ENCODE data around the gene TMEM151B. TPM values are rescaled to one million over a fixed set of nuclear protein-coding genes. Genes with fewer than 3 reads are reported as not detected.

Gene TMEM151B
- total and polyA plus RNA-seq, 2 donors (not counting 1 experiment from before 2014, with no cell fraction given), result 0.01 to 0.10 TPM

- DNase-seq (no peak), ATAC-seq (ENCODE audit: low read depth) (no peak)
- Mint-ChIP-seq H3K27me3 (no peaks in the 10 kb centered on the region), H3K4me1 (peaks cover 26% of the 10 kb centered on the region), H3K4me3 (peak overlapping the region; percentile 88), H3K27ac (no peak overlapping the region), H3K9me3 (ENCODE audit: insufficient read depth) (no peaks in the 10 kb centered on the region)
- Histone ChIP-seq H3K36me3 (replicated peaks in 1 of 2; ENCODE audit: control extremely low read depth in 1 of 2, control insufficient read depth in 1 of 2, extremely low read depth in 1 of 2, insufficient read depth in 2 of 2, low read length in 1 of 2) (no peaks in the 10 kb centered on the region), H3K9me3 (ENCODE audit: control extremely low read depth in 1 of 3, control insufficient read depth in 2 of 3, insufficient read depth in 1 of 3, low read length in 2 of 3) (no peaks in the 10 kb centered on the region), H3K4me3 (ENCODE audit: control extremely low read depth in 1 of 5, extremely low read depth in 1 of 5, insufficient read depth in 1 of 5, low read depth in 2 of 5, low read length in 4 of 5) (no peak overlapping the region), H3K27me3 (replicated peaks in 1 of 4; ENCODE audit: control extremely low read depth in 1 of 4, control insufficient read depth in 3 of 4, insufficient read depth in 4 of 4, low read length in 3 of 4) (peaks cover 0 to 2% (median 0%) of the 10 kb centered on the region in 4 experiments), H3K27ac (ENCODE audit: low read length in 2 of 2) (no peak overlapping the region), H3K79me2 (ENCODE audit: control insufficient read depth, insufficient read depth, low read length) (peaks cover 5% of the 10 kb centered on the region), H3K9ac (ENCODE audit: low read length) (no peak overlapping the region), H2AFZ (ENCODE audit: insufficient read depth, low read depth, low read length, poor library complexity, severe bottlenecking) (no peak overlapping the region), H3K4me1 (ENCODE audit: control insufficient read depth in 2 of 2, insufficient read depth in 2 of 2, low read length in 2 of 2) (peaks cover 13 to 29% of the 10 kb centered on the region in 2 donors), H4K20me1 (ENCODE audit: control insufficient read depth, insufficient read depth, low read length, poor library complexity, severe bottlenecking) (no peaks in the 10 kb centered on the region), H3K4me2 (replicated peaks; ENCODE audit: low read depth, low read length, poor library complexity, severe bottlenecking) (no peak overlapping the region)
- WGBS (ENCODE audit: insufficient coverage), result 95% methylated on average over 3 of the region's 4 CpGs
- intact Hi-C loops (cut with micrococcal nuclease), result loop anchor here (5.0 kb wide), 2 partner anchors 53 to 162 kb away; partner anchors contain the start of gene CDC5L
- TF ChIP-seq EZH2 (IDR thresholded peaks at IDR 0.05; ENCODE audit: borderline replicate concordance, insufficient read depth, low read depth, low read length, poor library complexity, severe bottlenecking), result no peak
- TF ChIP-seq CTCF (IDR thresholded peaks at IDR 0.05), result no peak
- POLR2A ChIA-PET, result interaction anchor here (2.7 to 5.0 kb wide), 2 partner anchors 20 to 32 kb away, joined by 11 to 52 read pairs; partner anchors contain the start of genes HSP90AB1 and SLC35B2
- CTCF ChIA-PET, result interaction anchor here (0.7 to 3.1 kb wide), 11 partner anchors 9 to 128 kb away, joined by 3 to 22 read pairs (median 6); no protein-coding TSS in a partner anchor
Observed at GRCh38 chr6:44224965-44225305, 45.3 kb upstream of the TMEM151B start.

GRCh38 chr6:44225579-44226325, 44.5 kb upstream of the TMEM151B start:
- POLR2A ChIA-PET, result interaction anchor here (5.0 kb wide), 1 partner anchor 20 kb away, joined by 52 read pairs; the partner anchor contains the start of gene HSP90AB1
- intact Hi-C loops (cut with micrococcal nuclease), result no loop called here

More at GRCh38 chr6:44225579-44226325, 44.5 kb upstream of the TMEM151B start:
- H3K9ac ChIP-seq (ENCODE audit: low read length), result no peak overlapping the region
- CTCF ChIA-PET, result interaction anchor here (0.7 to 2.9 kb wide), 5 partner anchors 9 to 79 kb away, joined by 3 to 8 read pairs (median 6); no protein-coding TSS in a partner anchor
- H3K27me3 Mint-ChIP-seq, result no peaks in the 10 kb centered on the region
- H3K27me3 ChIP-seq (replicated peaks in 1 of 4; ENCODE audit: control extremely low read depth in 1 of 4, control insufficient read depth in 3 of 4, insufficient read depth in 4 of 4, low read length in 3 of 4), result peaks cover 0 to 2% (median 0%) of the 10 kb centered on the region in 4 experiments
- H3K4me3 ChIP-seq (ENCODE audit: control extremely low read depth in 1 of 5, extremely low read depth in 1 of 5, insufficient read depth in 1 of 5, low read depth in 2 of 5, low read length in 4 of 5), result no peak overlapping the region
- DNase-seq (no peak), ATAC-seq (ENCODE audit: low read depth) (no peak)
- no peak overlapping the region for H3K4me2 ChIP-seq (replicated peaks; ENCODE audit: low read depth, low read length, poor library complexity, severe bottlenecking)
- peaks cover 12 to 26% of the 10 kb centered on the region in 2 donors for H3K4me1 ChIP-seq (ENCODE audit: control insufficient read depth in 2 of 2, insufficient read depth in 2 of 2, low read length in 2 of 2)
- no peak overlapping the region for H3K27ac ChIP-seq (ENCODE audit: low read length in 2 of 2)
- H3K36me3 ChIP-seq (replicated peaks in 1 of 2; ENCODE audit: control extremely low read depth in 1 of 2, control insufficient read depth in 1 of 2, extremely low read depth in 1 of 2, insufficient read depth in 2 of 2, low read length in 1 of 2), result no peaks in the 10 kb centered on the region
- TF ChIP-seq EZH2 (IDR thresholded peaks at IDR 0.05; ENCODE audit: borderline replicate concordance, insufficient read depth, low read depth, low read length, poor library complexity, severe bottlenecking), result no peak
- TF ChIP-seq CTCF (IDR thresholded peaks at IDR 0.05), result no peak
- 54% methylated on average over 8 of the region's 8 CpGs for WGBS (ENCODE audit: insufficient coverage)
- no peaks in the 10 kb centered on the region for H3K9me3 ChIP-seq (ENCODE audit: control extremely low read depth in 1 of 3, control insufficient read depth in 2 of 3, insufficient read depth in 1 of 3, low read length in 2 of 3)
- no peaks in the 10 kb centered on the region for H3K9me3 Mint-ChIP-seq (ENCODE audit: insufficient read depth)
- no peak overlapping the region for H3K27ac Mint-ChIP-seq
- no peak overlapping the region for H2AFZ ChIP-seq (ENCODE audit: insufficient read depth, low read depth, low read length, poor library complexity, severe bottlenecking)
- H3K79me2 ChIP-seq (ENCODE audit: control insufficient read depth, insufficient read depth, low read length), result peaks cover 5% of the 10 kb centered on the region
- no peak overlapping the region for H3K4me3 Mint-ChIP-seq
- peaks cover 25% of the 10 kb centered on the region for H3K4me1 Mint-ChIP-seq
- no peaks in the 10 kb centered on the region for H4K20me1 ChIP-seq (ENCODE audit: control insufficient read depth, insufficient read depth, low read length, poor library complexity, severe bottlenecking)
